ENCODE data around the gene NRGN. TPM values are rescaled to one million over a fixed set of nuclear protein-coding genes. Genes with fewer than 3 reads are reported as not detected.

Gene NRGN
- 2.3 TPM in 1 of 2 replicates, not detected in the other for total RNA-seq

DNA sequence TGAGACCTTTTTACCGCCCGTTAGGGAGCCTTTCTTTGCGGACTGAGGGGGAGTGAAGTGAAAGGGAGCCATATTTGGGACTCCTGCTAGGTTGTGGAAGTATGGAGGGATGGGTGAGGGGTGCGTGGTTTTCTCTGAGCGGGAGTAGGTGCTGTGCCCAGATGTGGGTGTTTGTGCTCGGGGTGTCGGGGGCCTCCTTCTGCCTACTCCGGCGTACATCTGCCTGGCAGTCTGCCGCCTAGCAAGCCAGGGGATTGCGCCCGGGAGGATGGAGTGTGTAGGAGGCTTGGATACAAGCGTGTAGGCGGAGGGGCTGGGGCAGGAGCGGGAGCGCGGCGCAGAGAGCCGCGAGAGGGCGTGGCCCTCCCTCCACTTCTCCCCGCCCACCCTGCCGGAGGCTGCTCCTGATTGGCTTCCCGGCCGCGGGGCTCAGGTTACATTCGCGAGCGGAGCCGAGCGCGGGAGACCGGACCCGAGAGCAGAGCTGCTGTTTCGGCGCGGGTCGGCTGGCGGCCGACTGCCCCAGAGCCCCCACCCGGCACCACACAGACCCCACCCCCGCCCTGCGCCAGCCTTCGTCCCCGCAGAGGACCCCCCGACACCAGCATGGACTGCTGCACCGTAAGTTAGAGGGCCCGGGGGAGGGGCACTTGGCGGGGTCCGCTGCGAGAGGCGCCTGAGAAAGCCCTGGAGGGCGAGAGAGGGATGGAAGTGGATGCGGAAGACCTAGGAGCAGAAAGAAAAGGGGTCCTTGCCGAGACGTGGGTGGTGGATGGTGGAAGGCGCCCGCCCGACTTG is at the start of gene NRGN:
Gene NRGN (plus strand): TSS at position 464 of the 798 bp plus-strand sequence. CDS start 143 bp downstream, at position 607.

DNA sequence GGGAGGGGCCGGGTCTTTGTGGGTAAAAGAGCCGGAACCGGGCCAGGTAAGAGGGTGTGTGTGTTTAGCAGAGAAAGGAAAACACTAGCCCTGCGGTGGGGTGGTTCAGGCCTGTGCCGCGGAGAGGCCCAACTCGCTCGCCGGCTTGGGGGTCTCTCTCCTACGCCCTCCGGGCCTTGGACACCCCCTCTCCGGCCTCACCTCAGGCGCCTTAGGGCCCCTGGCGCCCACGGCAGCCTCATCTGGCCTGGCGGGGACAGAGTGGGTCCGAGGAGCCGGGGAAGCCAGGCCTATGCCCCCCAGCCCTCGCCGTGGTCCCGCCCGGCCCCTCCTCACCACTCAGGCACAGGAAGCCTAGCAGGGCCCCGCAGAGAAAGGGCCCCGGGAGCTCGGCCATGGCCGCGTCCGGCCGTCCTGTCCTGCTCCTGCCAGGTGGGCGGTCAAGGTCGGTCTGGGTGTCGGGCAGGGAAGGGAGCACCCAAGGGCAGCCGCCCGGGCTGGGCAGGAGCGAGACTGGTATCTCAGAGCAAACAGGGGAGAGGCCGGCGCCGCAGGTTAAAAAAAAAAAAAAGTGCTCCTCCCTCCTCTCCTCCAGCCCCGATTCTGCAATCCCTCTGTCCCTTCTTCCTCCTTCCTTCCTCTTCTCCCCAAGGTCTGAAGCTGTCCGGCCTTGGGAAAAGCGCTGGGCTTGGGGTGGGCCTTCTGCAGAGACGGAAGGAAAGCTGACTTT is 12.2 kb downstream of the NRGN start, which contains the start of gene VSIG2:
Gene VSIG2 (minus strand): TSS at position 515 of the 730 bp plus-strand sequence. CDS start 118 bp downstream, at position 397.

DNA sequence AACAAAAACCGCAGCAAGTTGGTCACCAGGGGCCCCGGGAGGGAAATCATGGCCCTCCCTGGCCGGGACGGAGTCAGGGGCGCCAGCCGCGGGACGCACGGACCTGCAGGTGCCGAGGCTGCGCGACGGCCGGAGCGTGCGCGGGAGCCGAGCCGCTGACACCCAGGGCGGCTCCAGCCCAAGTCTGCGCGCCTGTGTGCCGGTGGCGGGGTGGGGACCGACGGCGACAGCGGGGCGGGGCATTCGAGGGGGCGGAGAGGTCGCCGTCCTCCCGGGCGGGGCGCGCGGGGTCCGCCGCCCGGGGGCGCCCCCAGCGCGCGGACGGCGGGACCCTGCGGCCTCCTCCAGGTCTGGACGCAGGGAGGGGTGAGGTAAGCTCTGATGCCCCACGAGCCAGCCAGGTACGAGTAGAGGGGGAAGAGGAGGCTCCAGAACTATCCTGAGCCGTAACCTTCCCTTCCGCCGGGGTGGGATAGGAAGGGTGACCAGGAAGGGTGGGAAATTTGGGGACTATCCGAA is 22.4 kb downstream of the NRGN start, which contains the start of gene ESAM:
Gene ESAM (minus strand): TSS at position 186 of the 519 bp plus-strand sequence. CDS start 136 bp downstream, at position 50.

Other genes starting within 250 kb of the NRGN start
- gene OR8B12, start 196.3 kb upstream of the NRGN start, total RNA-seq: not detected in 2 replicates
- under 0.01 TPM in 2 replicates for gene OR8A1, start 169.9 kb upstream of the NRGN start, total RNA-seq
- not detected in 2 replicates for gene PANX3, start 128.5 kb upstream of the NRGN start, total RNA-seq
- 26.6 and 37.9 TPM in 2 replicates for gene TBRG1, start 117.1 kb upstream of the NRGN start, total RNA-seq
- 6.9 and 12.7 TPM in 2 replicates for gene SIAE, start 66.2 kb upstream of the NRGN start, total RNA-seq
- gene SPA17, start 66.0 kb upstream of the NRGN start, total RNA-seq: 5.0 and 7.9 TPM in 2 replicates
- gene VSIG2, start 12.3 kb downstream of the NRGN start, total RNA-seq: not detected in 2 replicates
- gene ESAM, start 22.3 kb downstream of the NRGN start, total RNA-seq: 0.22 and 2.7 TPM in 2 replicates
- 5.9 and 25.6 TPM in 2 replicates for gene MSANTD2, start 60.5 kb downstream of the NRGN start, total RNA-seq
- 9.0 and 11.2 TPM in 2 replicates for gene ROBO3, start 125.5 kb downstream of the NRGN start, total RNA-seq
- gene ROBO4, start 157.9 kb downstream of the NRGN start, total RNA-seq: 0.88 and 2.7 TPM in 2 replicates
- not detected in 2 replicates for gene HEPN1, start 179.3 kb downstream of the NRGN start, total RNA-seq
- gene HEPACAM, start 196.1 kb downstream of the NRGN start, total RNA-seq: under 0.01 TPM in 1 of 2 replicates, not detected in the other
- 0.66 and 7.9 TPM in 2 replicates for gene CCDC15, start 214.3 kb downstream of the NRGN start, total RNA-seq